NCI-H146 (cell line): ENCODE results near the gene ARID5B.
A peak's percentile ranks its signal among the peaks of the same experiment; 100 is the strongest.

ENCODE experiments used
- DNase-seq: peaks from one replicate; lab custom pipeline; 2025; lab: John Stamatoyannopoulos, UW

ARID5B gene

DNA sequence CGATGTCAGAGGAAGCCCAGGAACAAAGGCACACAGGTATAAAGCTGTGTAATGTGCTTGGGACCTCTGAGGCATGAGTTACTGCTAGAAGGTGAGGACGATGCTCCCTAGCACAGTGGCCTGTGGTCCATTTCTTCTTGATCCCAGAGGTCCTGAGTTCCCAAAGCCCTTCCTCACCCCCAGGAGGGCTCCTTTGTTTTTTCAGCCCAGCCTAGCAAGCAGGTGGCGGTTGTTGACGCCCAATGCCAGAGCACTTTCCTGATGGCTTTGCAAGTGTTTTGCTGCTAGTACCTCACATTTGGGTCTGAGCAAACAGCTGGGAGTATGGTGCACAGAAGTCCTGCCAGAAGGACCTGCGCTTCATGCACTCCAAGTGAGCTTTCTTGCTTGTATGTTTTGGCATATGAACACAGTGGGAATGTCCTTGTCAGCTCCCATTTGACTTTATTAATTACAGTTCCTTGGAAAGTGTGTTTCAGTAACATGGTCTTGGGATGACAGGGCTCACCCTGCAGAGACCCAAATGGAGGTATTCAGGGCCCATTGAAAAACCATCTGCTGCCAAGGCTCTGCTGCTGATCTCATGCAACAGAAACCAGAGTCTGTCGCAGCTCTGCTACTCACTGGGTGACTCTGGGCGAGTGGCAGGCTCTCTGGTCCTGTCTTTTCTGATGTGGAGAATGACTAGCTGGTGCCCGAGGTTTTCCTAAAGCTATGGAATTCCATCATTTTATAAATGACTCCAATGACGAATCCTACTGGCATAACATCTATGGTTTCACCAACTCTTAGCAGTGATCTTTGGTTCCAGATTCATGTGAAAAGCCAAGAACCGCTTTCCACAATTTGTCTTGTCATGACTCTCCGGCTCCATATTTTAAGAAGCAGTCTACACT lies 134.9 kb downstream of the ARID5B start:
- peak; percentile 61 for DNase-seq

DNA sequence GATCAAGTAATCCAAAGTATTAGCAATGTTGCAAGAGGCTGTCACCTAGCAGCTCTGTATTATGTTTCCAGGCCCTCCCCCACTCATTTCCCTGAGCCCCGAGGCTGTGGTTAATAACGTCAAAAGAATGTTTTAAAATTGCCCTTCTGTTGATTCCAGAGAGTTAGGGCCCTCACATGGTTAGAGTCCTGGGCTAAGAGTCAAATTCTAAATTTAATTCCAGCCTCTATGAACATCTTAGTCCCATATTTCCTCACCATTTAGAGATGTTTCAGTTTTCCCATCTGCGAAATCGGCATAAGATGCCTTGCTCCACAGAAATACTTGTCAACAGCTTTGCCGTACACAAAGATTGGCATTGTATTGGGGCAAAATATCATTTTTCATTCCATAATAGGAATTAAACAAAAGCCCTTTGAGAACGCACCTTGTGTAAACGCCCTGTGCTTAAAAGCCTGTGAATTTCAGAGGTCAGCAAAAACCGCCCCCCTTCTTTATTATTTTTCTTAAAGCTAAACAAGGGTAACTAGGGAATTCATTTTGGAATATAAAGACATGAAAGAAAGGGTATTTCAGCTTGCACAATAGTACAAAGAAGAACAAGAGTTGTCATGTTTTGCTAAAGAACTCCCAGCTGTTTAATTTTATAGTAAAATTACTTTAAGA lies 135.8 kb downstream of the ARID5B start:
- DNase-seq = peak; percentile 60

DNA sequence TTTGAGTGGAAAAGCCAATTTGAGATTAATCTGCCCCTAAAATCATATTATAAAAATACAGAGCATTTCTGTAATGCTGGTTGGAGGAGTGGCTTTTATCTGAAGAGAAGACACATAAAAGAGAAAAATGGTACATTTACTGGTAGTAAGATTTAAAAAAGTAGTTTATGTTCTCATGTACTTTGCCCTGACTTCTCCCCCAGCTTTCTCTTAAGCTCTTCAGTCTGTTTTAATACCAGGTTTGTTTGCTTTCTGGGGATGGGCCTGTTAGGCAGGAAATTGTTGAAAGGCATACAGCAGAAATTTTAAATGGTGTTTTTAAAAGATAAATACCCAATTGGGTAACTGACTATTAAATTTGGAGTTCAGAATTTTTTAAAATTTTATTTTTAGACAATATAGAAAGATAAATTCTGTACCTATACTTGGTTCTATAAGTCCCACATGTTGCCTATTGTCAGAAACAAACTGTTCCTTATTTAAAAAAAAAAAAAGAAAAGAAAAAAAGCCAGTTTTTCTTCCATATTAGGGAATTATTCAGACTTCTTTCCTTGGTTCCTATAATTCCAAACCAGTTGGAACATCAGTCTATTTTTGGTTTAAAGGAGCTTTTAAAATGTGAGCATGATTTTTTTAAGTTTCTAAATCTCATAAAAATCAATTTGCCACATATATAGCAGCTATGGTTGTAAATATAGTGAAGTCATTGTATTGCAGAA lies 136.6 kb downstream of the ARID5B start:
- DNase-seq = peak; percentile 62

DNA sequence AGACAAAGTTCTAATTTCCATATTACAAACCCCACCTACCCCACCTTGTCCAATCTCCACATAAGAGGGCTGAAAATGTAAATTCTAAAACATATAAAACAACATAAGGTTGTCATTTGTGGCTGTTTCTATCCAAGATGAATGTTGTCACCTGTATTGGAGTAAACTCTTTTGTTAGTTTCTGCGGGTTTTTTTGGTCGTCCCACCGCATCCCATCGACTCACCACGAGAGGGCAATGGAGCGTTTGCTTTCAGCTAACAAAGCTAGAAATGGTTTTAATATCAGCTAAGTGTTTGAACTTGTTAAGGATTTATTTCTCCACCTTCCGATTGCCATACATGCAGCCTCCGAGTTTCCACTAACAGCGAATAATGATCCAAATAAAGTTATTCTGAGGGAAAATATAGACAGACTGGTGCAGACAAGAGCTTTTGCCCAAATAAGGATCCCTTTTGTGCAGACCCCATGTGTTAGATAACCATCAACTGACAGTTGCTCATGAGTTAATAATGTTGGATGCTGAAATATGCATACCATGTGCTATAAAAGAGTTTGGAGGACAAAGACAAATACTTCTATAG lies 137.2 kb downstream of the ARID5B start:
- DNase-seq = peak; percentile 74

DNA sequence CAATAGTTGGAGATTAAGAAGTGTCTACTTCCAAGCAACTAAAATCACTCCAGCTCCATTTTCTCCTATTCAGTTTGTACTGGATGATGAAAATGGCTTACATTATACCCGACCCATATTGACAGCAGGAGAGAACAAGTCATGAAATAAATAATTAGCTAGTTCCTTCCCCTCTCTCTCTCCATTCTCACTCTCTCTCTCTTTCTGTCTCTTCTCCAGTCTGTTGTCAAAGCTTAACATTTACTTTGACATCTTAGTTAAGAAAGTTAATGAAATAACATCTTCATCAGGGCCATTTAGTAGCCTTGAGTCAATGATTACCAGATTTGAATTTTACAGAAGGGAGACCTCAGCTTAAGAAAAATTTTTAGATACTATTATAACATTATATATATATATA lies 138.5 kb downstream of the ARID5B start:
- no peak for DNase-seq

DNA sequence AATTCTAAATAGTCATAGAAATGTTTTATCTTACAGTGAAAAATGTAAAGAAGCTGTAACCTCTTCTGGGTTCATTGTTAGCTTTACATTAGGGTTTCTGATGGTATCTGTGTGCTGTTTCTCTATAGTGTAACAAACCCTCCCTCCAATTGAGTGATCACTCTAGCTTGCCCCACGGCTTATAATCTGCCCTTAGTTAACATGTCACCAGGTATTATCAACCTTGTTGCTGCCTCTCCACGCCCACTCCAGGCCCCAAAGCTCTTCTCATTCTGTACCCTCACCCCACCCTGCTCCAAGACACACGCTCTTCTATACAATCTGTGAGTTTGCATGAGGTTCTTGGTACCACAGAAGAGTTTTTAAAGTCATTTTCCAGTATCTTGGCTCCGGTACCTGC lies 139.4 kb downstream of the ARID5B start:
- no peak for DNase-seq

DNA sequence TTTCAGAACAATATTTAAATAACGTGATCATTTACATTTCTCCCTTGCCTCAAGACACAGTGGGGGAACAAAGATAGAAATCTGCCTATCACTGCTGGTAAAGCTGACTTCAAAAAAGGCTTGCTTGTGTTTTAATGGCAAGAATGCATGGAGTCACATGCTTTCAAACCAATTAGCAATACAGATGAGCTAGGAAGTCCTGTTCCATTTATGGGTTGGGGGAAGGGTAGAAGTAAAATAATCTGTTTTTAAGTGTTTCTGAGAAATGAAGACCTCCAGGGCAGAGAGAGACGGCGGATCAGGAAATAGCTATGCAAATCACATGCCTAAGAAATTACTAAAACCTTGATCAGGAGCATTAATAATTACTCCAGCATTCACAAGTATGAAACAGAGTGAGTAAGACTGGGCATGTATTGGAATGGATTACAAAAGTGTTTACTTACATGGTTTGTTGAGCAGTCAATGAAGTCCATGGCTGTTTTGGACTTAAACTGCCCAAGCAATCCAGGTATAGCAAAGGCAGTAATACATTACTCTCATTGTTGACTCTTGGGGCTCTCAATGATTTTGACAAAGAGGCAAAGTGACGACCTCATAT lies 142.0 kb downstream of the ARID5B start:
- DNase-seq = no peak

DNA sequence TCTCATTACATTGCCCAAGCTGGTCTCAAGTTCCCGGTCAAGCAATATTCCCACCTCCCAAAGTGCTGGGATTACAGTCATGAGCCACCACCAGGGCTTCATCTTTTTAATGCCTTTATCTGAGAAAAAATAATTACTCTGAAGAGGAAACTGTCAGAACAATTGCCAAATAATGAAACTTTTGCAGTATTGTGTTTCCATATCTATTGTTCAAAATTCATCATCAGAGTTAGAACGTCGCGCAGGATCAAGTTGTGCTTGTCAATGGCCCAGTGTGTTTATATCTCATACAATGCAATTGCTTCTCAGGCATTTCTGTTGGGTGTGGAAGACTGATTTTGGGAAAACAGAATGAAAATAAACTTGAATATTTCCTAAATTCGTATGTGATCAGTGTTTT lies 143.1 kb downstream of the ARID5B start:
- no peak for DNase-seq

DNA sequence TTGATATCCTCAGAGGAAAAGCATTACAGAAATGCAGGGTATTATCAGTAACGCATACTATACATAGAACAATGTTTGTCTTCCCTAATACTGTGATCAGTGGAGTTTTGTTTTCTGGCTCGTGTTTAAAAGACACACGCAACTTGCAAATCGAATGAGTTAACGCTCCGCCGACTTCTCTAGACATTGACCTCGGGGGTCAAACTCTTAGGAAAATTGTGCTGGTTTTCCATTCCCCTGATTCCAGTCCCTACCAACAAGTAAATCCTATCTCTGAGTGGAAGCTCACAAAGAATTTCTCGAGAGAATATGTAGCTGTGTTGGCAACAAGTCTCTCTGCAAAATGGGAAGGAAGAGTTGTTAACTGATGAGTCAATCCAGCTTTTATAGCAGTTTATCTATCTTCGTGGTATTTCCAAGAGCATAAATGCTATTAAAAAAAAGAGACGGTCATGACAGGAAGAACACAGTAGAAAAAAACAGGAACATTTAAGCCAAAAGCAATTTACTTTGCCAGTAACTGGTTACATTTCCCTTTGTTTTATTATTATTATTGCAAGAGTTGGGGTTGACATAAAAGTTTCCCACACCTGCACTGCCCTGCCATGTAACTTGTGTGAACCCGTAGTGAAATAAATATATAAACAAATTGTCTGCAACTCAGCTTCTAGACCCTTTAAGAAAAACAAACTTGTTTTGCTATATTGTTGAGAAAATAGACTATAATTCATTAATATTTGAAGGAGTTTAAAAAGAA lies 144.4 kb downstream of the ARID5B start:
- no peak for DNase-seq

DNA sequence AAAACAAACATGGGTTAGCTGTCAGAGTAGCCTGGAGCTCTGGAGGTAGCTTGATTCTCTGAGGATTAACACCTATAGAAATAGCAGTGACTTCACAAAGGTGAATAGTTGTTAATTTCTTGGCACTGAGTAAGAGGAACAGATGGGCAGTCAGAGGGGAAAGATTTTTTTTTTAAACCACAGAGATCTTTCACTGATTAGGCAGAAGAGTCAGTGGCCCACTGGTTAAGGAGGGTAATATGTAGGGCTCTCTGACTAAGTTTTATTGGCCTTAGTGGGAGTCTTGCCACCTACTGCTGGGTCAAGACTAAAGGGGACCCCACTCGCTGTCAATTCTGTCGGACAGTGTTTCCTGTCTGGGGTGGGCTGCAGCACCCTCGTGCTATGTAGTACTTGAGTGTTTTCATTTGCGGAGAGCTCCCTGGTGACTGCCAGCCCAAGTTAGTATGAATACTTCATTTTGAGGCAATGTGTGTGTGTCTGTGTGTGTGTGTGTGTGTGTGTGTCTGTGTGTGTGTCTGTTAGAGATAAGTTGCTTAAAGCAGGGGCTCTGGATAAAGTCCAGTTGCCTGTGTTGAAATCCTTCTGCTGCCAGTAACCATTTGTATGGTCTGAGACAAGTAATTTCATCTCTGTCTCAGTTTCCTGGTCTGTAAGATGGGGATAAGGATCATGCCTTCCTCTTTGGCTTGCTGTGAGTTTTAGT lies 145.2 kb downstream of the ARID5B start:
- DNase-seq = no peak

DNA sequence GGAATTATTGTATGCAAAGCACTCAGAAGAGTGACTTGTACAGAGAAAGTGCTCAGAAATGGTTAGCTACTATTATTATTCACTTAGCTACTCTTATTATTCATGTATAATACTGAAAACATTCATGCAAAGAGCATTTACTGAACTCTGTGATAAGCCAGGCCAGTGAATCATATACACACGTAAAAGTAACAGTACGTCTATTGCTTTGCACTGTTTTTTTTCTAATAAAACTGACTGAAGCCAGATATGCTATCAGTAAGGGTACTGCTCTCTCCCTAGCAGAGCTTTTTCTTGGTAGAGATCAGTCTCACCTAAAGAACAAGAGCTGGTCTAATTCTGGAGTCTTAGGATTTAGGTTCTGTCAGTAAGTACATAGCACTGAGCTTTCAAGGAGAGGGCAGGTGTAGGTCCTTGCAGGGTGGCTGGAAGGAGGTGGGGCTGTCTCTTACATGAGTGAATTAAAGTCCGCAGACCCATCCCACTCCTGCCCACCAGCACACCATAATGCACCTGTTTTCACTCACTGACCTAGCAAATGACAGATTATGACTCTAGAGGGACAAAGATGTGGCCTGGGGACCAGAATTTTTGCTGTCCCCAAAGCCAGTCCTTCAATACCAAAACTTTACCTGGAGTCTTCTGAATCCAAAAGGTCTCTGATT lies 145.9 kb downstream of the ARID5B start:
- no peak for DNase-seq

DNA sequence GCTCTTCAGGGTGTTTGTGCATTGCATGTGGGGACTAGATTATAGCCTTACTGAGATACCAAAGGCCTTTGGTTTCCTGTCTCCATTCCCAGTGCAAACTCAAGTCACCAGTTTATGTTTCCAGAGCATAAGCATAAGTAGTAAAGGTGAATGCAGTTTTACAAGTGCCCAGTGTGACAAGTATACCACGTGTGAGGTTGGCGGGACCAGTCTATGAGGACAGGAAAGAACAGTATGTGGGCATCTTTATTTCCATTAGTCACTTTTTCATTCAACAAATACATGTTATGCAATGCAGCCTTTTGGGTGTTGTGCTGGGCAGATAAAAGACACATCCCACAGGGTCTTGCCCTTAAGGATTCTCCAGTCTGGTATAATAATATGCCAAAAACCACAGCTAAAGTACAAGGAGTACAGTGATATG lies 146.5 kb downstream of the ARID5B start:
- DNase-seq = no peak

DNA sequence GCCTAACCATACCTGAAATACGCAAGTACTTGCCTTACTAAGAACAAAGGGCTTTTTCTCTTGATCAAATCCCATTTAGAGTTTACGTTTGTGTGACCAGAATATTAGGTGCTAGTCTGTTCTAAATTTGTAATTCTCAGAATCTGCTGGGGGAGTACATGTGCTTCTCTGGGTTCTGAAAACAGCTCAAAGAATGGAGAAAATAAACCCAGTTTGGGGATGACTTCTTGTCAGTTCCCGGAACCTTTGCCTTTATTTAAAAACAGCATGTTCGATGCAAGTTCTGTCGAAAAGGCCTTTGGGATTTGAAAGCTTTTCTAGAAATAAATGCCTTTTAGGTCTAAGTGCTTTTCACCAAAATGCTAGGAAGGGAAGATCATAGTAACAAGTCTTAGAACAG lies 147.0 kb downstream of the ARID5B start:
- DNase-seq = no peak

DNA sequence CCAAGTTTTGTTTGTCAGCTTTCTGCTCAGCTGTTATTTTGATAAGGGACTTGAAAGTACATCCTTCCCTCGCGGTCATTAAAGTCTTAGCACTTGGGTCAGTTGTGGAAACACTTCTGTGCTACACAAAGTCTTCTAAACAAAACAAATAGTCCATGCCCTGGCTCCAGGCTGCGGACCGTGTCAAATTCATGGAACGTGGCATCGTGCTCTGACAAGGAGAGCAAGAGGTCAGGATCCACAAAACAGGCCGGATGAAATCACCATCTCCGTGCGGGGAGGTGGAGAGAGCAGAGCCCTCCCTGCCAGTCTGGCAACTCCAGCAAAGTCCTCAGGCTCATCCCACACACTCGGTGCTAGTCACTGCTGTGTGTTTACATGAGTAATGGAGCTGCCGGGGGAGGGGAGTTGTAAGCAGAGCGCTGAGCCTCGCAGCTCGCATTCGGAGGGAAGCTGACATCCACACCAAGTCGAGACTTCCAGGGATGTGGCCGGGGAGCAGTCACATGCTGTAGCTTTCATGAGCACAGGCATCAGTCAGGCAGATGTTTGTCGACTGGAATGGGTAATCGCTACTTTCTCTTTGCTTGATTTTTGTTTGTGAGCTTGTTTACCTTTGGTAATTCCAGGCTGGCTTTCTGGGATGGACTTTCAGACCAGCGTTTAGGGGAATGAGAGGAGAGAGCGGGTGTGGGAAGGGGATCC lies 147.6 kb downstream of the ARID5B start:
- DNase-seq = peak; percentile 84

DNA sequence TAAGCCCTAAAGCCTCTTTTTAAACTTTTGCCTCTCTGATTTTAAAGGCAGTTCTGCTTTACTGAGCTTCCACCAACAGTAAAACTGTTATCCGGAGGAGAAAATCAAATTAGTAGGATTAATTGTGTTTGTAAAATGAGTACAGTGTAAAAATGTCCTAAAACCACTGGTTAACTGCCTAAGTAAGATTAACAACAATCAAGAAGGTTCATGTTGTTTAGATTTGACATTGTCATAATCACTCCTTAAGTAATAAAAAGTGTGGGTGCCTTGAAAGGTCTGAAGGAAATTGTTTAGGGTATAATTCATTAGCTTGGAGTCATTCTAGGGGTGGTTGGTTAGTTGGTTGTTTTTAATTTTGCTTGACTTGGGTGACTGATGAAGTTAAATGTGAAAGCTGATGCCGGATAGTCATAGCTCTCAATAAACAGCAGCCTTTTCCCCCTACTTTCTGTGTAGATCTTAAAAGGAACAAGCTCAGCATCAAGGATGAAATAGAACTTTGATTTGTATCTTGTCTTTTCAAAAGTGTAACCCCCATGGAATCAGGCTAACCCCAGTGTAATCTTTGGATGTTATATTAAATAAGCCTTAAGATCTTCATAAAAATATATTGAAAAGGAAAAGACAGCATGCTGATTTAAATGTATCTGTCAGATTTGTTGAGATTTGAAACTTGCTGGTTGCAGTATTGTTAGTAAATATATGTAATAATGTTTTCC lies 148.3 kb downstream of the ARID5B start:
- DNase-seq = no peak

DNA sequence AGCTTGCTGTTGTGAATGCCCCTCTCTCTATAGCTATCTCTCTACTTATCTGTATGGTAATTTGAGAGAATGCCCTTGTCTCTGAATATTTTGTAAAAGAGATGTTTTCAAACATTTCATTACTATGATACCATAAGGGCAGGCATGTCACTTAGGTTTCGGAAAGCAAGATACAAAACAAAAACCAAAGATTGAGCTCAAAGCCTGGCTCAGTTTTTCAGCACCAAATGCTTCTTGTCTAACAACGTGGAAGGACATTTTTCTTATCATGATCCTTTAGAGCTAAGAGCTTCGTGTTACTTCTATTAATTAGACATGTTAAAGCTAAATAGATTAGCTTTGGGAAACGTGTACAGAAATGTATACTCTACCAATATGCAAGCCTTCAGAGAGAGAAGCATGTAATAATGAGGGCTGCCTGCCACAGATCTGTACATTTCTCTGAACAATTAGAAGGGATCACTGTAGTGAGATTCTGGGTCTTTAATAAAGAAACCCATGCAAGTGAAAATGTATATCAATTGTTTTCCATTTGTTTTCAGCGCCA lies 148.9 kb downstream of the ARID5B start:
- no peak for DNase-seq

DNA sequence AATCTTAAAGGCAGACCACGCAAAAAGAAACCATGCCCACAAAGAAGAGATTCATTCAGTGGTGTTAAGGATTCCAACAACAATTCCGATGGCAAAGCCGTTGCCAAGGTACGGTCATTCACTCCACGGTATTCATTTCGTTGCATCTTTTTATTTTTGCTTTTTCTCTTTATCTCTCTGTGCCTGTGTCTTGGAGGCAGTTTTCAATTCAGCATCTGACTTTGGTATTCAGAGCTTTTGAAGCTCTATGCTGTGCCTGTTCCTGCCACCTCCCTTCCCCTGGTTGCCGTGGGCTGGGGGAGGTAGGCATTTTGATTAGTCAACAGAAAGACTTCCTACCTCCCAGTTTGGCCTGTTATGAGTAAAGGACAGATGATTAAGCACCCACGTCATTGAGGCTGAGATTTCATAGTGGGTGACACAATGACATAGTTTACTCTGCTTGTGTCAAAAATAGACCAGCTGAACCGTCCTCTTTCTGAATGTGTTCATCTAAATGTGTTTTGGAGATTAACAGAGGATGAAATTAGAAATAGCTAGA lies 149.5 kb downstream of the ARID5B start:
- DNase-seq = peak; percentile 19

DNA sequence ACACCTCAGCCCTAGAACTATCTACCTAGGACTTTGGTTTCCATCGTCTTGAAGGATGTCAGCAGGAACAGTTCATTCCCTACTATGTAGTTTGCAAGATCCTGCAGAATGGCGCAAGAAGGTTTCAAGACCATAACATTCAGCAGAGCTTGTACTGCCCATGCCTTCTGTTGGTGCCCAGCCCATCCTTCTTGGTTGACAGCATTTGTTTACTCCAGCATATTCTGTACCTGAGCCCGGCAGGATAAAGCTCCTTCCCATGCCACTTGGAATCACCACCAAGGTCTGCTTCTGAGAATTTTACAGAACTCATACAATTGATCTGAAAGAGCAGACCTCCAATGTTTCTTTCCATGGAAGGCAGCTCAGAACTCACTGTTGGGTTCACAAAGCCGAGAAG lies 150.8 kb downstream of the ARID5B start:
- DNase-seq = no peak
